Measurements from ENCODE around the gene WDR18. TPM values are rescaled to one million over a fixed set of nuclear protein-coding genes. Genes with fewer than 3 reads are reported as not detected.

Gene WDR18
- total and polyA plus RNA-seq, 2 of the 8 experiments (the other 6 are each of a cell fraction or from before 2014, with no cell fraction given) = 87.7 to 177 TPM

DNA sequence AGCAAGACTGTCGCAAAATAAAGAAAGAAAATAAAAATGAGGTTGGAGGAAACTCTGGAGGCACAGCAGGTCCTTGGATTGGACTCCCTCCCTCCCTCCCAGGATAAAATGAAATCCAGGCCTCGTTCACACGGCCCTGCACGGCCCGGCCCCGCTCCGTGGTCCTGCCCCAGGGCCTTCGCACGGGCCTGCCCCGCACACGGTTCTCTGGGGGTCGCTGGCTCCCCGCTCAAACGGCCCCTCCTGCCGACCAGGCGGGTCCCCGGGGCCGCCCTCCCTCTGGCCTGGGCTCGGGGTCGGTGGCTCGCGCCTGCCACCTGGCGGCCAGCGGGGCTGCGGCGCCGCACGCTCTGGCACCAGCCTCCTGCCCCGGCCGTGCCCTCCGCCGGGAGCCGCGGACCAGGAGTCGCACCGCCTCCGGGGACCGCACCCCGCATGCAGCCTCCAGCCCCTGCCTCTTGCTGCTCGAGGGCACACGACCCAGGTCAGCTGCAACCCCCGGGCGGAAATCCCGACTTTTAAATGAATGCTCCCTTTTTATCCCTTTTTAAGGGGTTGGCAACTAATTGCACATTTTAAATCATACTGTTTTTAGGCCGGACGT, 1.5 kb upstream of the WDR18 start:
- no peaks in the 10 kb centered on the region for H4K20me1 ChIP-seq (replicated peaks in 1 of 2; ENCODE audit: control insufficient read depth in 1 of 2, insufficient read depth in 2 of 2, low read length in 2 of 2)
- H3K4me3 ChIP-seq (ENCODE audit: extremely low read depth in 1 of 4, insufficient read depth in 2 of 4, low read depth in 3 of 4, low read length in 4 of 4) = peak overlapping the region in 1 of 4 experiments; percentile 36; a peak in 1 of 8 replicates
- H2AK5ac ChIP-seq (ENCODE audit: low read depth, low read length) = no peak overlapping the region
- no peak overlapping the region; the same call in 1 of the 2 replicates for H2AFZ ChIP-seq (ENCODE audit: low read length)
- FAIRE-seq (no peak), DNase-seq (ENCODE audit: low read depth in 1 of 2, low spot score in 2 of 2) (peak; percentile 50 to 95)
- ChIA-PET CTCF (ENCODE audit: partially characterized antibody) (interaction anchor here (0.7 to 7.3 kb wide), 17 partner anchors 9 to 182 kb away, joined by 3 to 113 read pairs (median 4); partner anchors contain the start of gene ARHGAP45), POLR2A (ENCODE audit: partially characterized antibody) (interaction anchor here (0.6 to 2.9 kb wide), 5 partner anchors 9 to 111 kb away, joined by 3 to 8 read pairs (median 4); partner anchors contain the start of gene CNN2)
- H4K91ac ChIP-seq (replicated peaks; ENCODE audit: insufficient read length, low read length) = no peak overlapping the region
- peak overlapping the region; percentile 54 for H2BK120ac ChIP-seq (replicated peaks; ENCODE audit: low read depth, low read length)
- peak overlapping the region in 1 of 2 experiments; percentile 62; a peak in 3 of 4 replicates for H3K4me2 ChIP-seq (ENCODE audit: insufficient read depth in 1 of 2, low read depth in 2 of 2, low read length in 2 of 2)
- no peaks in the 10 kb centered on the region for H3K27me3 ChIP-seq (replicated peaks in 1 of 4; ENCODE audit: control insufficient read depth in 3 of 4, extremely low read depth in 1 of 4, insufficient read depth in 3 of 4, low read length in 3 of 4)
- no peak overlapping the region for H3K27ac ChIP-seq (ENCODE audit: low read depth, low read length)
- H3K4me1 ChIP-seq (replicated peaks in 1 of 4; ENCODE audit: control insufficient read depth in 3 of 4, insufficient read depth in 4 of 4, low read length in 3 of 4) = peaks cover 0 to 18% (median 12%) of the 10 kb centered on the region in 4 experiments; a peak in 5 of 7 replicates
- no peak overlapping the region for H3K4ac ChIP-seq (replicated peaks; ENCODE audit: insufficient read length, low read depth, low read length)
- 12% methylated on average over 43 of the region's 46 CpGs; no CpG with 5 or more reads in 1 of the 2 experiments for WGBS, 2 experiments (ENCODE audit: extremely low coverage in 1 of 2, insufficient coverage in 1 of 2, insufficient read length in 1 of 2, insufficient replicate concordance in 2 of 2, low coverage in 1 of 2, low lambda C conversion rate in 2 of 2, missing lambda C conversion rate in 1 of 2)
- H4K8ac ChIP-seq (ENCODE audit: extremely low read depth, insufficient read depth, low read length) = peak overlapping the region; percentile 90
- H3K9me3 ChIP-seq (ENCODE audit: insufficient read depth in 2 of 2, low read depth in 1 of 2, low read length in 1 of 2) = no peaks in the 10 kb centered on the region
- H3K14ac ChIP-seq (ENCODE audit: insufficient read length) = no peak overlapping the region
- no peak overlapping the region for H3K18ac ChIP-seq (ENCODE audit: extremely low read depth, low read length)
- H3K56ac ChIP-seq (replicated peaks; ENCODE audit: insufficient read length, low read depth, low read length) = no peak overlapping the region
- no peak overlapping the region for H3K23ac ChIP-seq (ENCODE audit: insufficient read length)
- H2BK20ac ChIP-seq (ENCODE audit: low read length) = no peak overlapping the region
- H2BK5ac ChIP-seq (ENCODE audit: low read depth, low read length) = no peak overlapping the region
- H3K79me1 ChIP-seq (ENCODE audit: low read depth, low read length) = peaks cover 5% of the 10 kb centered on the region
- no peak overlapping the region for H2BK12ac ChIP-seq (ENCODE audit: low read depth, low read length)
- no peak overlapping the region for H4K5ac ChIP-seq (ENCODE audit: insufficient read length, low read depth, low read length)
- H3K36me3 ChIP-seq (ENCODE audit: control insufficient read depth in 2 of 4, insufficient read depth in 4 of 4, low read length in 3 of 4) = peaks cover 5 to 11% (median 8%) of the 10 kb centered on the region in 4 experiments; a peak in 4 of 8 replicates
- no peak overlapping the region for H2BK15ac ChIP-seq (ENCODE audit: low read length)
- H3K79me2 ChIP-seq (ENCODE audit: control insufficient read depth in 1 of 2, insufficient read depth in 2 of 2, low read length in 2 of 2) = peaks cover 0 to 17% of the 10 kb centered on the region in 2 experiments; a peak in 2 of 4 replicates
- H3K9ac ChIP-seq (replicated peaks in 1 of 4; ENCODE audit: extremely low read depth in 1 of 4, low read depth in 3 of 4, low read length in 3 of 4) = no peak overlapping the region
- H3K23me2 ChIP-seq (ENCODE audit: low read depth, low read length) = peaks cover 4% of the 10 kb centered on the region; the same call in 1 of the 2 replicates
- TF ChIP-seq EP300 (IDR thresholded peaks at IDR 0.05; ENCODE audit: borderline replicate concordance in 1 of 2, low read depth in 2 of 2, low read length in 2 of 2) (peak in 1 of 2 experiments; percentile 19; a peak in 1 of 3 replicates), BACH1 (IDR thresholded peaks at IDR 0.05; ENCODE audit: low read length) (no peak), RAD21 (IDR thresholded peaks at IDR 0.05 in 1 of 2, conservative IDR thresholded peaks at IDR 0.05 in 1 of 2; ENCODE audit: low read depth in 2 of 2, low read length in 2 of 2) (peak; percentile 76 to 96), JUND (IDR thresholded peaks at IDR 0.05; ENCODE audit: low read length) (no peak), TAF1 (IDR thresholded peaks at IDR 0.05; ENCODE audit: low read depth, low read length) (no peak), HDAC2 (IDR thresholded peaks at IDR 0.05; ENCODE audit: borderline replicate concordance in 1 of 2, low read depth in 2 of 2, low read length in 2 of 2) (no peak), GTF2F1 (IDR thresholded peaks at IDR 0.05; ENCODE audit: borderline replicate concordance, low read depth, low read length) (no peak), RFX5 (IDR thresholded peaks at IDR 0.05; ENCODE audit: borderline replicate concordance, low read depth, low read length) (no peak), SAP30 (IDR thresholded peaks at IDR 0.05; ENCODE audit: insufficient read depth, insufficient replicate concordance, low read length) (no peak), BCL11A (IDR thresholded peaks at IDR 0.05; ENCODE audit: low read depth in 2 of 2, low read length in 2 of 2) (no peak), SP1 (IDR thresholded peaks at IDR 0.05; ENCODE audit: low read depth, low read length) (no peak; the same call in 1 of the 2 replicates), CREB1 (IDR thresholded peaks at IDR 0.05) (no peak)

Data from H1 (cell line).